HEK293 (cell line): ENCODE measurements around the gene SMAD9.

Source experiments
- CTCF ChIA-PET: fragments of 350-600 bp; formaldehyde crosslinking; extraction: SDS; loops from one replicate; lab custom pipeline; 2021; ENCODE audit warnings: antibody characterized with exemption; lab: Yijun Ruan, JAX
- POLR2A ChIA-PET: fragments of 300-600 bp; formaldehyde crosslinking; extraction: SDS; loops from one replicate; lab custom pipeline; 2020; ENCODE audit warnings: antibody characterized with exemption, inconsistent platforms; lab: Yijun Ruan, JAX
- H3K27ac ChIP-seq: fragments of 200-500 bp; sonication (Bioruptor generic); 2 replicates; pipeline ENCODE4 v1.5.1; 2014; ENCODE audit warnings: low read depth, low read length, control low read depth, inconsistent platforms; ENCODE audit errors: extremely low read depth
- H3K36me3 ChIP-seq, 2 experiments: fragments of 200-500 bp in 1 of 2; sonication (Bioruptor generic) in 1 of 2; 1 replicate in 1 of 2; 2 replicates in 1 of 2; pipeline ENCODE4 v1.5.1; 2014 to 2017; ENCODE audit warnings: inconsistent platforms in 2 of 2, low read length in 2 of 2; ENCODE audit not compliant: control insufficient read depth in 2 of 2, insufficient read depth in 1 of 2
- H3K4me1 ChIP-seq: fragments of 200-500 bp; sonication (Bioruptor generic); 2 replicates; pipeline ENCODE4 v1.5.1; 2014; ENCODE audit warnings: mild to moderate bottlenecking, low read length, inconsistent platforms; ENCODE audit not compliant: control insufficient read depth, insufficient read depth
- H3K4me3 ChIP-seq: 2 replicates; pipeline ENCODE4 v1.5.1; 2011; ENCODE audit warnings: low read depth, mild to moderate bottlenecking, control low read depth, low read length, moderate library complexity
- H3K9me3 ChIP-seq: fragments of 200-500 bp; sonication (Bioruptor generic); 2 replicates; pipeline ENCODE4 v1.5.1; 2014; ENCODE audit warnings: low read depth, low read length, inconsistent platforms; ENCODE audit not compliant: control insufficient read depth, insufficient read depth
- EGR2 ChIP-seq: fragments of 450-650 bp; formaldehyde crosslinking; IDR thresholded peaks from 2 replicates; pipeline ENCODE4 v1.5.1; 2016; ENCODE audit warnings: low read depth, missing biosample characterization, missing genetic modification characterization
- MZF1 ChIP-seq: fragments of 450-650 bp; formaldehyde crosslinking; IDR thresholded peaks from 2 replicates; pipeline ENCODE4 v1.5.1; 2017; ENCODE audit warnings: missing biosample characterization, missing genetic modification characterization, borderline replicate concordance
- SP7 ChIP-seq: fragments of 450-650 bp; formaldehyde crosslinking; IDR thresholded peaks from 2 replicates; pipeline ENCODE4 v1.5.1; 2016; ENCODE audit warnings: missing biosample characterization, missing genetic modification characterization
- ZFHX2 ChIP-seq: fragments of 450-650 bp; formaldehyde crosslinking; conservative IDR thresholded peaks from 2 replicates; pipeline ENCODE4 v1.5.1; 2016; ENCODE audit warnings: missing biosample characterization, missing genetic modification characterization
- ZNF211 ChIP-seq: fragments of 450-650 bp; formaldehyde crosslinking; IDR thresholded peaks from 2 replicates; pipeline ENCODE4 v1.5.1; 2016; ENCODE audit warnings: low read depth, missing biosample characterization, missing genetic modification characterization
- ZNF311 ChIP-seq: fragments of 450-650 bp; formaldehyde crosslinking; IDR thresholded peaks from 2 replicates; pipeline ENCODE4 v1.5.1; 2017; ENCODE audit warnings: missing biosample characterization, missing genetic modification characterization, borderline replicate concordance
- ZNF560 ChIP-seq: fragments of 450-650 bp; formaldehyde crosslinking; IDR thresholded peaks from 2 replicates; pipeline ENCODE4 v1.5.1; 2017; ENCODE audit warnings: missing biosample characterization, missing genetic modification characterization, borderline replicate concordance
- ZNF629 ChIP-seq: fragments of 450-650 bp; formaldehyde crosslinking; IDR thresholded peaks from 2 replicates; pipeline ENCODE4 v1.5.1; 2017; ENCODE audit warnings: missing biosample characterization, missing genetic modification characterization
- TF ChIP-seq, protein P1 (sequence below): fragments of 450-650 bp; formaldehyde crosslinking; IDR thresholded peaks from 2 replicates; pipeline ENCODE4 v1.5.1; 2016; ENCODE audit warnings: missing biosample characterization, missing genetic modification characterization
- TF ChIP-seq, protein P2 (sequence below): fragments of 450-650 bp; formaldehyde crosslinking; IDR thresholded peaks from 2 replicates; pipeline ENCODE4 v1.5.1; 2016; ENCODE audit warnings: missing biosample characterization, missing genetic modification characterization
- TF ChIP-seq, protein P3 (sequence below): fragments of 450-650 bp; formaldehyde crosslinking; IDR thresholded peaks from 2 replicates; pipeline ENCODE4 v1.5.1; 2016; ENCODE audit warnings: missing biosample characterization, missing genetic modification characterization
- TF ChIP-seq, protein P4 (sequence below): fragments of 450-650 bp; formaldehyde crosslinking; IDR thresholded peaks from 2 replicates; pipeline ENCODE4 v1.5.1; 2017; ENCODE audit warnings: missing biosample characterization, missing genetic modification characterization
- TF ChIP-seq, protein P5 (sequence below): fragments of 450-650 bp; formaldehyde crosslinking; IDR thresholded peaks from 2 replicates; pipeline ENCODE4 v1.5.1; 2016; ENCODE audit warnings: missing biosample characterization, missing genetic modification characterization

Gene SMAD9

DNA sequence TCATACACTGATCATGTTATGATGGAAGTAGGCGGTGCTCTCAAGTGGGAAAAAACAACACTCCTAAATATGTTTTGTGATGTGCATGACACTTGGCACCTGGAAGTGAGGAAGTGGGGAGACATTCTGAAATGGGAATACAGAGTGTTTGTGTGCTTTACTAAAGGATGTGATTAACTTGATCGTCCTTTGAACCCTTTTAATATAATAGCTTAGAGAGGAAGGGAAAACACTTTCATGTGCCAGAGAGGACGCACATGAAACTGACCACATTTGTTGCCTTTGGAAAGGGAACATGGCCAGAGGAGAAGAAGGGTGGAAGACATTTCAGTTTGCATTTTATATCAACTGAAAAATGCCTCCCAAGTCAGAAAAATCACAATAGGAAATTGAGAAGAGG is 31.4 kb downstream of the SMAD9 start:
- ChIA-PET POLR2A (no interaction called here), CTCF (no interaction called here)
- Histone ChIP-seq H3K27ac (no peak overlapping the region), H3K4me1 (peaks cover 2% of the 10 kb centered on the region; the same call in 1 of the 2 replicates), H3K9me3 (no peaks in the 10 kb centered on the region), H3K36me3 (no peaks in the 10 kb centered on the region), H3K4me3 (no peak overlapping the region)
- TF ChIP-seq, protein P1, sequence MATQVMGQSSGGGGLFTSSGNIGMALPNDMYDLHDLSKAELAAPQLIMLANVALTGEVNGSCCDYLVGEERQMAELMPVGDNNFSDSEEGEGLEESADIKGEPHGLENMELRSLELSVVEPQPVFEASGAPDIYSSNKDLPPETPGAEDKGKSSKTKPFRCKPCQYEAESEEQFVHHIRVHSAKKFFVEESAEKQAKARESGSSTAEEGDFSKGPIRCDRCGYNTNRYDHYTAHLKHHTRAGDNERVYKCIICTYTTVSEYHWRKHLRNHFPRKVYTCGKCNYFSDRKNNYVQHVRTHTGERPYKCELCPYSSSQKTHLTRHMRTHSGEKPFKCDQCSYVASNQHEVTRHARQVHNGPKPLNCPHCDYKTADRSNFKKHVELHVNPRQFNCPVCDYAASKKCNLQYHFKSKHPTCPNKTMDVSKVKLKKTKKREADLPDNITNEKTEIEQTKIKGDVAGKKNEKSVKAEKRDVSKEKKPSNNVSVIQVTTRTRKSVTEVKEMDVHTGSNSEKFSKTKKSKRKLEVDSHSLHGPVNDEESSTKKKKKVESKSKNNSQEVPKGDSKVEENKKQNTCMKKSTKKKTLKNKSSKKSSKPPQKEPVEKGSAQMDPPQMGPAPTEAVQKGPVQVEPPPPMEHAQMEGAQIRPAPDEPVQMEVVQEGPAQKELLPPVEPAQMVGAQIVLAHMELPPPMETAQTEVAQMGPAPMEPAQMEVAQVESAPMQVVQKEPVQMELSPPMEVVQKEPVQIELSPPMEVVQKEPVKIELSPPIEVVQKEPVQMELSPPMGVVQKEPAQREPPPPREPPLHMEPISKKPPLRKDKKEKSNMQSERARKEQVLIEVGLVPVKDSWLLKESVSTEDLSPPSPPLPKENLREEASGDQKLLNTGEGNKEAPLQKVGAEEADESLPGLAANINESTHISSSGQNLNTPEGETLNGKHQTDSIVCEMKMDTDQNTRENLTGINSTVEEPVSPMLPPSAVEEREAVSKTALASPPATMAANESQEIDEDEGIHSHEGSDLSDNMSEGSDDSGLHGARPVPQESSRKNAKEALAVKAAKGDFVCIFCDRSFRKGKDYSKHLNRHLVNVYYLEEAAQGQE (tag by site-specific recombination) = no peak
- TF ChIP-seq, protein P2, sequence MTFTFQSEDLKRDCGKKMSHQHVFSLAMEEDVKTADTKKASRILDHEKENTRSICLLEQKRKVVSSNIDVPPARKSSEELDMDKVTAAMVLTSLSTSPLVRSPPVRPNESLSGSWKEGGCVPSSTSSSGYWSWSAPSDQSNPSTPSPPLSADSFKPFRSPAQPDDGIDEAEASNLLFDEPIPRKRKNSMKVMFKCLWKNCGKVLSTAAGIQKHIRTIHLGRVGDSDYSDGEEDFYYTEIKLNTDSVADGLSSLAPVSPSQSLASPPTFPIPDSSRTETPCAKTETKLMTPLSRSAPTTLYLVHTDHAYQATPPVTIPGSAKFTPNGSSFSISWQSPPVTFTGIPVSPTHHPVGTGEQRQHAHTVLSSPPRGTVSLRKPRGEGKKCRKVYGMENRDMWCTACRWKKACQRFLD (tag by site-specific recombination) = no peak
- TF ChIP-seq ZNF311 (tag by site-specific recombination) (no peak), ZNF629 (tag by site-specific recombination) (no peak)
- TF ChIP-seq, protein P3, sequence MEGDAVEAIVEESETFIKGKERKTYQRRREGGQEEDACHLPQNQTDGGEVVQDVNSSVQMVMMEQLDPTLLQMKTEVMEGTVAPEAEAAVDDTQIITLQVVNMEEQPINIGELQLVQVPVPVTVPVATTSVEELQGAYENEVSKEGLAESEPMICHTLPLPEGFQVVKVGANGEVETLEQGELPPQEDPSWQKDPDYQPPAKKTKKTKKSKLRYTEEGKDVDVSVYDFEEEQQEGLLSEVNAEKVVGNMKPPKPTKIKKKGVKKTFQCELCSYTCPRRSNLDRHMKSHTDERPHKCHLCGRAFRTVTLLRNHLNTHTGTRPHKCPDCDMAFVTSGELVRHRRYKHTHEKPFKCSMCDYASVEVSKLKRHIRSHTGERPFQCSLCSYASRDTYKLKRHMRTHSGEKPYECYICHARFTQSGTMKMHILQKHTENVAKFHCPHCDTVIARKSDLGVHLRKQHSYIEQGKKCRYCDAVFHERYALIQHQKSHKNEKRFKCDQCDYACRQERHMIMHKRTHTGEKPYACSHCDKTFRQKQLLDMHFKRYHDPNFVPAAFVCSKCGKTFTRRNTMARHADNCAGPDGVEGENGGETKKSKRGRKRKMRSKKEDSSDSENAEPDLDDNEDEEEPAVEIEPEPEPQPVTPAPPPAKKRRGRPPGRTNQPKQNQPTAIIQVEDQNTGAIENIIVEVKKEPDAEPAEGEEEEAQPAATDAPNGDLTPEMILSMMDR (tag by site-specific recombination) = no peak

DNA sequence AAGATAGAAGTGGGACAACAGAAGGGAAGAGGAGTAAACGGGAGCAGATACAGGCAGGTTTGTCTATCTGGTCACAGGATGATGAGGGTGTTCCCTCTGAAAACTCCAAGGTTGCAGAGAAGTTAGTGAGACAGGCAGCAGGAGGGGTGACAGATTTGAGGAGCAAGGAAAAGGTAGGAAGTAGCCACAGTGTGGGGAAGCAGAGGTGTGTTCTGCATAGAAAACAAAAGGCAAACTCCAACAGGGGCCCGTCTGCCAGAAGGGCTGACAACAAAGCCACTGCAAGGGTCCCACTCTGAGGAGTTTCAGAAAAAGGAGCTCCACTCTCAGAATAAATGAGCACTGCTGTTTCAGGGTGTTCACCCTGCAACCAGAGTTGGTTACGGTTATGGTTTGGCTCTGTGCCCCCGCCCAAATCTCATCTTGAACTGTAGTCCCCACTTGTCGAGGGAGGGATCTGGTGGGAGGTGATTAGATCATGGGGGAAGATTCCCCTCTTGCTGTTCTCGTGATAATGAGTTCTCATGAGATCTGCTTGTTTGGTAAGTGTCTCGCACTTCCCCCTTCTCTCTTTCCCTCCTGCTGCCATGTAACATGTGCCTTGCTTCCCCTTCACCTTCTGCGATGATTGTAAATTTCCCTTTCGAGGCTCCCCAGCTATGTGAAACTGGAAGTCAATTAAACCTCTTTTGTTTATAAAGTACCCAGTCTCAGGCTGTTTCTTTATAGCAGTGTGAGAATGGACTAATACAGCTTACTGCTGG is 32.1 kb downstream of the SMAD9 start:
- no peak overlapping the region for H3K27ac ChIP-seq
- no peaks in the 10 kb centered on the region for H3K36me3 ChIP-seq
- ChIA-PET CTCF (no interaction called here), POLR2A (no interaction called here)
- H3K4me3 ChIP-seq = no peak overlapping the region
- H3K4me1 ChIP-seq = peaks cover 7% of the 10 kb centered on the region; the same call in 1 of the 2 replicates
- no peaks in the 10 kb centered on the region for H3K9me3 ChIP-seq
- TF ChIP-seq, protein P4, sequence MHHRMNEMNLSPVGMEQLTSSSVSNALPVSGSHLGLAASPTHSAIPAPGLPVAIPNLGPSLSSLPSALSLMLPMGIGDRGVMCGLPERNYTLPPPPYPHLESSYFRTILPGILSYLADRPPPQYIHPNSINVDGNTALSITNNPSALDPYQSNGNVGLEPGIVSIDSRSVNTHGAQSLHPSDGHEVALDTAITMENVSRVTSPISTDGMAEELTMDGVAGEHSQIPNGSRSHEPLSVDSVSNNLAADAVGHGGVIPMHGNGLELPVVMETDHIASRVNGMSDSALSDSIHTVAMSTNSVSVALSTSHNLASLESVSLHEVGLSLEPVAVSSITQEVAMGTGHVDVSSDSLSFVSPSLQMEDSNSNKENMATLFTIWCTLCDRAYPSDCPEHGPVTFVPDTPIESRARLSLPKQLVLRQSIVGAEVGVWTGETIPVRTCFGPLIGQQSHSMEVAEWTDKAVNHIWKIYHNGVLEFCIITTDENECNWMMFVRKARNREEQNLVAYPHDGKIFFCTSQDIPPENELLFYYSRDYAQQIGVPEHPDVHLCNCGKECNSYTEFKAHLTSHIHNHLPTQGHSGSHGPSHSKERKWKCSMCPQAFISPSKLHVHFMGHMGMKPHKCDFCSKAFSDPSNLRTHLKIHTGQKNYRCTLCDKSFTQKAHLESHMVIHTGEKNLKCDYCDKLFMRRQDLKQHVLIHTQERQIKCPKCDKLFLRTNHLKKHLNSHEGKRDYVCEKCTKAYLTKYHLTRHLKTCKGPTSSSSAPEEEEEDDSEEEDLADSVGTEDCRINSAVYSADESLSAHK (tag by site-specific recombination) = peak; percentile 74; the same call in 1 of the 2 replicates
- TF ChIP-seq EGR2 (tag by site-specific recombination) (peak; percentile 36; the same call in 1 of the 2 replicates), MZF1 (tag by site-specific recombination) (peak; percentile 63; the same call in 1 of the 2 replicates), ZNF560 (tag by site-specific recombination) (no peak), ZFHX2 (tag by site-specific recombination) (0 out of 2 replicates have a peak, but pooled peaks have one; percentile 25), SP7 (tag by site-specific recombination) (no peak), ZNF211 (tag by site-specific recombination) (no peak)
- TF ChIP-seq, protein P5, sequence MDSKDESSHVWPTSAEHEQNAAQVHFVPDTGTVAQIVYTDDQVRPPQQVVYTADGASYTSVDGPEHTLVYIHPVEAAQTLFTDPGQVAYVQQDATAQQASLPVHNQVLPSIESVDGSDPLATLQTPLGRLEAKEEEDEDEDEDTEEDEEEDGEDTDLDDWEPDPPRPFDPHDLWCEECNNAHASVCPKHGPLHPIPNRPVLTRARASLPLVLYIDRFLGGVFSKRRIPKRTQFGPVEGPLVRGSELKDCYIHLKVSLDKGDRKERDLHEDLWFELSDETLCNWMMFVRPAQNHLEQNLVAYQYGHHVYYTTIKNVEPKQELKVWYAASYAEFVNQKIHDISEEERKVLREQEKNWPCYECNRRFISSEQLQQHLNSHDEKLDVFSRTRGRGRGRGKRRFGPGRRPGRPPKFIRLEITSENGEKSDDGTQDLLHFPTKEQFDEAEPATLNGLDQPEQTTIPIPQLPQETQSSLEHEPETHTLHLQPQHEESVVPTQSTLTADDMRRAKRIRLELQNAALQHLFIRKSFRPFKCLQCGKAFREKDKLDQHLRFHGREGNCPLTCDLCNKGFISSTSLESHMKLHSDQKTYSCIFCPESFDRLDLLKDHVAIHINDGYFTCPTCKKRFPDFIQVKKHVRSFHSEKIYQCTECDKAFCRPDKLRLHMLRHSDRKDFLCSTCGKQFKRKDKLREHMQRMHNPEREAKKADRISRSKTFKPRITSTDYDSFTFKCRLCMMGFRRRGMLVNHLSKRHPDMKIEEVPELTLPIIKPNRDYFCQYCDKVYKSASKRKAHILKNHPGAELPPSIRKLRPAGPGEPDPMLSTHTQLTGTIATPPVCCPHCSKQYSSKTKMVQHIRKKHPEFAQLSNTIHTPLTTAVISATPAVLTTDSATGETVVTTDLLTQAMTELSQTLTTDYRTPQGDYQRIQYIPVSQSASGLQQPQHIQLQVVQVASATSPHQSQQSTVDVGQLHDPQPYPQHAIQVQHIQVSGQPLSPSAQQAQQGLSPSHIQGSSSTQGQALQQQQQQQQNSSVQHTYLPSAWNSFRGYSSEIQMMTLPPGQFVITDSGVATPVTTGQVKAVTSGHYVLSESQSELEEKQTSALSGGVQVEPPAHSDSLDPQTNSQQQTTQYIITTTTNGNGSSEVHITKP = peak; percentile 32
